SK-N-SH (cell line): ENCODE data around the gene PGD. TPM values are rescaled to one million over a fixed set of nuclear protein-coding genes. Genes with fewer than 3 reads are reported as not detected.

Experiments used
- CTCF ChIA-PET: fragments of 300-600, 350-600 bp; formaldehyde crosslinking; extraction: SDS; loops from one replicate; lab custom pipeline; 2021; lab: Yijun Ruan, JAX
- POLR2A ChIA-PET: fragments of 350-600 bp; sonication (Branson Sonifier 250); formaldehyde crosslinking; extraction: SDS; loops from one replicate; lab custom pipeline; 2020; ENCODE audit warnings: antibody characterized with exemption, inconsistent platforms; lab: Yijun Ruan, JAX
- DNase-seq: peaks from one replicate; pipeline ENCODE4 v3.0.0; 2012
- H2AFZ ChIP-seq: fragments of 200-600 bp; sonication (generic); 2 replicates; pipeline ENCODE4 v1.8.1; 2016; ENCODE audit warnings: antibody characterized with exemption, mild to moderate bottlenecking, low read depth
- H3F3A ChIP-seq: fragments of 200-600 bp; sonication (generic); replicated peaks from 2 replicates; pipeline ENCODE3; 2016; ENCODE audit warnings: antibody characterized with exemption, mild to moderate bottlenecking; ENCODE audit not compliant: insufficient read depth
- H3K27ac ChIP-seq, 2 experiments: fragments of 200-500 bp in 1 of 2; fragments of 200-600 bp in 1 of 2; sonication (Bioruptor generic) in 1 of 2; sonication (generic), shearing (Covaris generic) in 1 of 2; 2 replicates each; pipeline versions ENCODE4 v1.5.1 to v1.6.1; 2014 to 2016; ENCODE audit warnings: low read depth in 2 of 2, inconsistent platforms in 1 of 2, low read length in 1 of 2, mild to moderate bottlenecking in 1 of 2, mixed read lengths in 1 of 2
- H3K27me3 ChIP-seq: fragments of 200-600 bp; sonication (generic), shearing (Covaris generic); 2 replicates; pipeline ENCODE4 v1.6.1; 2016; ENCODE audit warnings: mixed run types; ENCODE audit not compliant: insufficient read depth
- H3K36me3 ChIP-seq, 2 experiments: fragments of 200-500 bp in 1 of 2; fragments of 200-600 bp in 1 of 2; sonication (Bioruptor generic) in 1 of 2; sonication (generic) in 1 of 2; replicated peaks in 1 of 2; 2 replicates each; pipeline versions ENCODE3 to v1.5.1; 2014 to 2016; ENCODE audit warnings: low read length in 1 of 2, mild to moderate bottlenecking in 1 of 2; ENCODE audit not compliant: insufficient read depth in 2 of 2, control insufficient read depth in 1 of 2
- H3K4me1 ChIP-seq, 2 experiments: fragments of 200-500 bp in 1 of 2; fragments of 200-600 bp in 1 of 2; sonication (Bioruptor generic) in 1 of 2; sonication (generic), shearing (Covaris generic) in 1 of 2; 2 replicates each; pipeline versions ENCODE4 v1.5.1 to v1.6.1; 2014 to 2016; ENCODE audit warnings: low read depth in 1 of 2, low read length in 1 of 2, mixed run types in 1 of 2; ENCODE audit not compliant: insufficient read depth in 2 of 2, control insufficient read depth in 1 of 2
- H3K4me2 ChIP-seq: fragments of 200-600 bp; sonication (generic), shearing (Covaris generic); 2 replicates; pipeline ENCODE4 v1.6.1; 2017; ENCODE audit warnings: mixed run types
- H3K4me3 ChIP-seq, 2 experiments: fragments of 200-500 bp in 1 of 2; fragments of 200-600 bp in 1 of 2; sonication (Bioruptor generic) in 1 of 2; sonication (generic), shearing (Covaris generic) in 1 of 2; 2 replicates each; pipeline versions ENCODE4 v1.5.1 to v1.8.1; 2014 to 2016; ENCODE audit warnings: low read depth in 2 of 2, inconsistent platforms in 1 of 2, low read length in 1 of 2, mild to moderate bottlenecking in 1 of 2, mixed read lengths in 1 of 2, moderate library complexity in 1 of 2
- H3K79me2 ChIP-seq: fragments of 200-600 bp; sonication (generic); 2 replicates; pipeline ENCODE4 v1.8.1; 2017; ENCODE audit warnings: mild to moderate bottlenecking; ENCODE audit not compliant: insufficient read depth
- H3K9ac ChIP-seq: fragments of 200-600 bp; sonication (generic); 2 replicates; pipeline ENCODE4 v1.6.1; 2017; ENCODE audit warnings: mixed run types
- H3K9me2 ChIP-seq: fragments of 200-600 bp; sonication (generic); 2 replicates; pipeline ENCODE4 v1.6.1; 2017; ENCODE audit warnings: mixed run types
- H3K9me3 ChIP-seq: fragments of 200-600 bp; sonication (generic); 2 replicates; pipeline ENCODE4 v1.6.1; 2017; ENCODE audit warnings: mixed run types, mild to moderate bottlenecking, moderate library complexity
- H4K20me1 ChIP-seq: fragments of 200-600 bp; sonication (generic); 2 replicates; pipeline ENCODE4 v1.6.1; 2017; ENCODE audit warnings: mild to moderate bottlenecking, mixed run types; ENCODE audit not compliant: insufficient read depth
- CHD2 ChIP-seq: fragments of 150-350 bp; IDR thresholded peaks from 2 replicates; pipeline ENCODE4 v1.6.1; 2018; ENCODE audit warnings: low read length; ENCODE audit not compliant: partially characterized antibody
- CTCF ChIP-seq: fragments of 200-600 bp; sonication (generic); IDR thresholded peaks from 2 replicates; pipeline ENCODE4 v1.6.1; 2017; ENCODE audit warnings: antibody characterized with exemption, mild to moderate bottlenecking, moderate library complexity
- ELF1 ChIP-seq: IDR thresholded peaks from 2 replicates; pipeline ENCODE4 v1.4.0; 2012
- EZH2phosphoT487 ChIP-seq: fragments of 200-600 bp; sonication (generic); IDR thresholded peaks from 2 replicates; pipeline ENCODE4 v1.6.1; 2017; ENCODE audit warnings: low read depth, mixed run types, mild to moderate bottlenecking, antibody characterized with exemption, moderate library complexity, borderline replicate concordance
- FOSL2 ChIP-seq: IDR thresholded peaks from 2 replicates; pipeline ENCODE4 v1.4.0; 2012; ENCODE audit warnings: low read depth, mild to moderate bottlenecking, moderate library complexity, borderline replicate concordance
- FOXJ3 ChIP-seq: sonication (generic); formaldehyde crosslinking; IDR thresholded peaks from 2 replicates; pipeline ENCODE4 v1.5.1; 2020; ENCODE audit warnings: mild to moderate bottlenecking, missing genetic modification reagents
- GABPA ChIP-seq: IDR thresholded peaks from 2 replicates; pipeline ENCODE4 v1.4.0; 2012; ENCODE audit warnings: low read depth, mild to moderate bottlenecking
- GATA2 ChIP-seq: sonication (generic); formaldehyde crosslinking; IDR thresholded peaks from 2 replicates; pipeline ENCODE4 v1.5.0; 2020; ENCODE audit warnings: mild to moderate bottlenecking, missing genetic modification reagents
- IRF3 ChIP-seq: fragments of 150-350 bp; IDR thresholded peaks from 2 replicates; pipeline ENCODE4 v1.6.1; 2016; ENCODE audit warnings: mild to moderate bottlenecking, low read depth, low read length
- JUND ChIP-seq: IDR thresholded peaks from 2 replicates; pipeline ENCODE4 v1.4.0; 2012
- NFIC ChIP-seq: IDR thresholded peaks from 2 replicates; pipeline ENCODE4 v1.4.0; 2012; ENCODE audit warnings: borderline replicate concordance
- POLR2AphosphoS5 ChIP-seq: IDR thresholded peaks from 2 replicates; pipeline ENCODE4 v1.6.1; 2012; ENCODE audit warnings: low read depth, low read length
- SIN3A ChIP-seq: IDR thresholded peaks from 2 replicates; pipeline ENCODE4 v1.6.1; 2012; ENCODE audit warnings: low read depth, mild to moderate bottlenecking, low read length, moderate library complexity, borderline replicate concordance
- SMC3 ChIP-seq: IDR thresholded peaks from 2 replicates; pipeline ENCODE4 v1.6.1; 2012; ENCODE audit warnings: low read depth, low read length, improper control_type of control experiment
- TCF12 ChIP-seq: IDR thresholded peaks from 2 replicates; pipeline ENCODE4 v1.4.0; 2012
- WGBS: methylation state at CpG from one replicate; pipeline ENCODE4 v1.1.6; 2017; ENCODE audit warnings: low lambda C conversion rate; 5-methylcytosine and 5-hydroxymethylcytosine counted together
- polyA plus RNA-seq, 3 experiments: library from polyadenylated mRNA; depleted of rRNA; stranded (reverse); fragments of >200 nt; gene quantifications; 2 replicates each; pipeline ENCODE4 v1.2.3, GENCODE V29; 2012
- TF ChIP-seq, protein P1 (sequence below): IDR thresholded peaks from 2 replicates; pipeline ENCODE4 v1.4.0; 2012; ENCODE audit warnings: low read depth

PGD gene
- polyA plus RNA-seq, 1 of the 3 experiments (the other 2 are of a cell fraction) = 76.2 TPM

GRCh38 chr1:10401281-10401680 is 2.4 kb downstream of the PGD start:
- POLR2A ChIA-PET = no interaction called here
- peak overlapping the region in 1 of 2 experiments; percentile 96; a peak in 1 of 4 replicates for H3K4me3 ChIP-seq
- no peak for TF ChIP-seq GABPA
- TF ChIP-seq CTCF = no peak
- TF ChIP-seq JUND = no peak
- TF ChIP-seq SIN3A = no peak
- TF ChIP-seq CHD2 = no peak
- TF ChIP-seq NFIC = no peak
- TF ChIP-seq, protein P1, sequence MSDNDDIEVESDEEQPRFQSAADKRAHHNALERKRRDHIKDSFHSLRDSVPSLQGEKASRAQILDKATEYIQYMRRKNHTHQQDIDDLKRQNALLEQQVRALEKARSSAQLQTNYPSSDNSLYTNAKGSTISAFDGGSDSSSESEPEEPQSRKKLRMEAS = no peak
- no peak for TF ChIP-seq SMC3
- TF ChIP-seq ELF1 = no peak
- no peak for TF ChIP-seq GATA2
- no peak for TF ChIP-seq TCF12
- TF ChIP-seq EZH2phosphoT487 = no peak
- no peak for TF ChIP-seq FOXJ3 (CRISPR knock-in tag)
- TF ChIP-seq FOSL2 = no peak
- TF ChIP-seq POLR2AphosphoS5 = no peak
- no peak for TF ChIP-seq IRF3
- TF ChIP-seq, all 33 proteins: peak for 0
- Histone ChIP-seq H2AFZ (no peak overlapping the region), H3K9ac (no peak overlapping the region), H3K9me3 (no peaks in the 10 kb centered on the region), H3K27me3 (no peaks in the 10 kb centered on the region), H3K27ac (peak overlapping the region in 1 of 2 experiments; percentile 39; a peak in 2 of 4 replicates), H3F3A (peaks cover 13% of the 10 kb centered on the region), H3K79me2 (peaks cover 41% of the 10 kb centered on the region), H3K9me2 (no peaks in the 10 kb centered on the region), H3K4me1 (peaks cover 8 to 26% of the 10 kb centered on the region in 2 experiments; a peak in 3 of 4 replicates), H3K4me2 (peak overlapping the region; percentile 87), H3K36me3 (peaks cover 21 to 46% of the 10 kb centered on the region in 2 experiments), H4K20me1 (peaks cover 6% of the 10 kb centered on the region; the same call in 1 of the 2 replicates)
- no peak for DNase-seq
- 75% methylated on average over 1 of the region's 1 CpG for WGBS
- CTCF ChIA-PET = interaction anchor here (0.5 to 4.2 kb wide), 3 partner anchors 14 to 775 kb away, joined by 3 to 18 read pairs (median 18); partner anchors contain the start of gene CENPS
